Fibroblast of lung (primary cell): ENCODE data around the gene GALNT17.

ENCODE experiments used
- CTCF ChIP-seq, 2 donors: IDR thresholded peaks in 1 of 2; conservative IDR thresholded peaks in 1 of 2; 1 replicate in 1 of 2; 2 replicates in 1 of 2; pipeline ENCODE4 v1.5.1; 2011 to 2012; ENCODE audit warnings: low read length in 2 of 2, control low read depth in 1 of 2, inconsistent platforms in 1 of 2, low read depth in 1 of 2, mild to moderate bottlenecking in 1 of 2
- EZH2 ChIP-seq: IDR thresholded peaks from 2 replicates; pipeline ENCODE4 v1.5.1; 2012; ENCODE audit warnings: low read length, control low read depth, mild to moderate bottlenecking; ENCODE audit errors: missing control alignments

GRCh38 chr7:71507680-71508602 is 376.0 kb downstream of the GALNT17 start:
- TF ChIP-seq CTCF (conservative IDR thresholded peaks at IDR 0.05 in 1 of 2, IDR thresholded peaks at IDR 0.05 in 1 of 2; ENCODE audit: low read depth in 1 of 2, low read length in 2 of 2) = no peak
- TF ChIP-seq EZH2 = no peak
